Neural progenitor cell (in vitro differentiated cells): ENCODE measurements around the gene TSBP1.

Experiments used
- EZH2 ChIP-seq: fragments of 200-600 bp; sonication (generic); IDR thresholded peaks from 2 replicates; pipeline ENCODE4 v1.6.1; 2017; ENCODE audit warnings: antibody characterized with exemption, mild to moderate bottlenecking, moderate library complexity
- TF ChIP-seq, protein P1 (sequence below): fragments of 200-600 bp; sonication (generic); IDR thresholded peaks from 2 replicates; pipeline ENCODE4 v1.5.1; 2017; ENCODE audit warnings: antibody characterized with exemption, mild to moderate bottlenecking

DNA sequence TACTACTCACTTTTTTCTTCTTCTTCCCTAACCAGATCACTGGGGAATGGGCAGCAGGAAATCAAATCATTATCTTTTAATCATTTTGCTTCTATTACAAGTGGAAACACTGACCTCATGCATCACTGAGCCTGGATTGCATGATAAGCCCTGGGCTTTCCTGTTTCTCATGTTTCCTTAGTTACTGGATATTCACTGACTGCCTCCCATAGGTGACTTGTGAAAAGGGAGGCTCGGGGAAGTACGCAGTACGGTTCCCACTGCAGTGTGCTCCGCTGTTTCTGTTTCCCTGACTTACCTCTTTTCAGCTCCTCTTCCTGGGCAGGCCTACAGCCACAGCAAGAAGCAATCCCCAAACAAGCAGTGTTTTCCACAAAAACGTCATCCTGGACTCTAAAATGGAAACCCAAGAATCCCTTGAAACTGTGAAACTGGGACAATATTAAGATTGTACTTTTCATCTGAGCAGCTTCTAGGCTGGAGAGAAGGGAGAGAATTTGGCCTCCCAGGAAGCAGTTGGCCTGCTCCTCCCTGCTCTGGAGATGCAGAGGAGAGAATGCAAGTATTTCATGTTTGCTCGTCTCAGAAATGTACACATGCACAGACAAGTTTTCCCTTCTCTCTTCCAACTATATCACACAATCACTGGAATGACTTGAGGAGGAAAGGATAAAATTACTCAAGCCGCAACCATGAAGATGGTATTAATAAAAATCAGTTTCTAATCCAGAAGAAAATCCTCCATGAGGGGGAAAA lies 22.1 kb upstream of the TSBP1 start:
- TF ChIP-seq, protein P1, sequence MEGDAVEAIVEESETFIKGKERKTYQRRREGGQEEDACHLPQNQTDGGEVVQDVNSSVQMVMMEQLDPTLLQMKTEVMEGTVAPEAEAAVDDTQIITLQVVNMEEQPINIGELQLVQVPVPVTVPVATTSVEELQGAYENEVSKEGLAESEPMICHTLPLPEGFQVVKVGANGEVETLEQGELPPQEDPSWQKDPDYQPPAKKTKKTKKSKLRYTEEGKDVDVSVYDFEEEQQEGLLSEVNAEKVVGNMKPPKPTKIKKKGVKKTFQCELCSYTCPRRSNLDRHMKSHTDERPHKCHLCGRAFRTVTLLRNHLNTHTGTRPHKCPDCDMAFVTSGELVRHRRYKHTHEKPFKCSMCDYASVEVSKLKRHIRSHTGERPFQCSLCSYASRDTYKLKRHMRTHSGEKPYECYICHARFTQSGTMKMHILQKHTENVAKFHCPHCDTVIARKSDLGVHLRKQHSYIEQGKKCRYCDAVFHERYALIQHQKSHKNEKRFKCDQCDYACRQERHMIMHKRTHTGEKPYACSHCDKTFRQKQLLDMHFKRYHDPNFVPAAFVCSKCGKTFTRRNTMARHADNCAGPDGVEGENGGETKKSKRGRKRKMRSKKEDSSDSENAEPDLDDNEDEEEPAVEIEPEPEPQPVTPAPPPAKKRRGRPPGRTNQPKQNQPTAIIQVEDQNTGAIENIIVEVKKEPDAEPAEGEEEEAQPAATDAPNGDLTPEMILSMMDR: no peak
- no peak for TF ChIP-seq EZH2
